ENCODE measurements around the gene ZNRF3.

Gene ZNRF3

DNA sequence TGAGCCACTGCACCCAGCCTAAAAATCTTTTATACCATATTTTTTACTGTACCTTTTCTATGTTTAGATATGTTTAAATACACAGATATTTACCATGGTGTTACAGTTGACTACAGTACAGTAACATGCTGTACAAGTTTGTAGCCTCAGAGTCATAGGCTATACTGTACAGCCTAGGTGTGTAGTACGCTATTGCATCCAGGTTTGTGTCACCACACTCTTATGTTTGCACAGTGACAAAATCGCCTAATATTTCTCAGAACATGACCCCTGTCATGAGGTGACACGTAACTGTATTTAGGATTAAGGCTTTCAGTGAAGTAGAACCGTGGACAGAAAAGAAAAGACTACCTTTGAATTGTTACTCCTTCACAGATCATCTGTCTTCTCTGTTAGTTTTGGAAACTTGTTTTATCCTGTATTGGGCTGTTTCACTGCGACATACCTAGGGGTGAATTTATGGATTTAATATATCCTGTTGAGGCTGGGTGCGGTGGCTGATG is 83.8 kb downstream of the ZNRF3 start:
- TF ChIP-seq CEBPB (IDR thresholded peaks at IDR 0.05) = no peak
- TF ChIP-seq, protein P1, sequence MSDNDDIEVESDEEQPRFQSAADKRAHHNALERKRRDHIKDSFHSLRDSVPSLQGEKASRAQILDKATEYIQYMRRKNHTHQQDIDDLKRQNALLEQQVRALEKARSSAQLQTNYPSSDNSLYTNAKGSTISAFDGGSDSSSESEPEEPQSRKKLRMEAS (IDR thresholded peaks at IDR 0.05) = no peak
- no peak for TF ChIP-seq EP300 (IDR thresholded peaks at IDR 0.05; ENCODE audit: borderline replicate concordance)
- no peak for TF ChIP-seq ZBTB7A (IDR thresholded peaks at IDR 0.05; ENCODE audit: low read depth)
- no peak for TF ChIP-seq TCF12 (IDR thresholded peaks at IDR 0.05; ENCODE audit: low read depth)
- TF ChIP-seq FOXM1 (IDR thresholded peaks at IDR 0.05; ENCODE audit: borderline replicate concordance, low read depth) = no peak
- no peak for TF ChIP-seq RAD21 (IDR thresholded peaks at IDR 0.05; ENCODE audit: low read depth)
- TF ChIP-seq CREB1 (IDR thresholded peaks at IDR 0.05; ENCODE audit: low read depth) = no peak

DNA sequence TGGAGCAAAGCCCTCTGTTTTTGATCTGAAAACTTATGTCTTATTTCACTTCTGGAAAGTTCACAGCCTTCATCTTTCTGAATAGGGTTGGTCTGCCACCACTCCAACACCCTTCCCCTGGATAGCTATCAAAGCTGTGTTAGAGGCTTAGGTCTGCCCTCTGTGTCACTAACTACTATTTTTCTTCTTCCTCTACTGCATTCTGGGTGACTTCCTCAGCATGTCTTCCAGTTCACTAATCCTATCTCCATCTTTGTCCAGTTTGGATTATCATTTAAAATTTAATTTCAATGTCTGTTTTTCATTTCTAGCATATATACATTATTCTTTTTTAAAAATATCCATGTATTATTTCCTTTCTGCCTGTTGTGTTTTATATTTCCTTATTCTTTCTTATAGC is 84.6 kb downstream of the ZNRF3 start:
- TF ChIP-seq CEBPB (IDR thresholded peaks at IDR 0.05) (no peak), FOXM1 (IDR thresholded peaks at IDR 0.05; ENCODE audit: borderline replicate concordance, low read depth) (no peak), EP300 (IDR thresholded peaks at IDR 0.05; ENCODE audit: borderline replicate concordance) (no peak), TCF12 (IDR thresholded peaks at IDR 0.05; ENCODE audit: low read depth) (no peak), NFIC (IDR thresholded peaks at IDR 0.05) (no peak), ZBTB7A (IDR thresholded peaks at IDR 0.05; ENCODE audit: low read depth) (no peak), YY1 (IDR thresholded peaks at IDR 0.05; ENCODE audit: low read depth) (no peak), CREB1 (IDR thresholded peaks at IDR 0.05; ENCODE audit: low read depth) (no peak), TAF1 (IDR thresholded peaks at IDR 0.05; ENCODE audit: low read depth) (no peak)
- TF ChIP-seq, protein P2, sequence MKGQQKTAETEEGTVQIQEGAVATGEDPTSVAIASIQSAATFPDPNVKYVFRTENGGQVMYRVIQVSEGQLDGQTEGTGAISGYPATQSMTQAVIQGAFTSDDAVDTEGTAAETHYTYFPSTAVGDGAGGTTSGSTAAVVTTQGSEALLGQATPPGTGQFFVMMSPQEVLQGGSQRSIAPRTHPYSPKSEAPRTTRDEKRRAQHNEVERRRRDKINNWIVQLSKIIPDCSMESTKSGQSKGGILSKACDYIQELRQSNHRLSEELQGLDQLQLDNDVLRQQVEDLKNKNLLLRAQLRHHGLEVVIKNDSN (IDR thresholded peaks at IDR 0.05) = no peak
- TF ChIP-seq, protein P3, sequence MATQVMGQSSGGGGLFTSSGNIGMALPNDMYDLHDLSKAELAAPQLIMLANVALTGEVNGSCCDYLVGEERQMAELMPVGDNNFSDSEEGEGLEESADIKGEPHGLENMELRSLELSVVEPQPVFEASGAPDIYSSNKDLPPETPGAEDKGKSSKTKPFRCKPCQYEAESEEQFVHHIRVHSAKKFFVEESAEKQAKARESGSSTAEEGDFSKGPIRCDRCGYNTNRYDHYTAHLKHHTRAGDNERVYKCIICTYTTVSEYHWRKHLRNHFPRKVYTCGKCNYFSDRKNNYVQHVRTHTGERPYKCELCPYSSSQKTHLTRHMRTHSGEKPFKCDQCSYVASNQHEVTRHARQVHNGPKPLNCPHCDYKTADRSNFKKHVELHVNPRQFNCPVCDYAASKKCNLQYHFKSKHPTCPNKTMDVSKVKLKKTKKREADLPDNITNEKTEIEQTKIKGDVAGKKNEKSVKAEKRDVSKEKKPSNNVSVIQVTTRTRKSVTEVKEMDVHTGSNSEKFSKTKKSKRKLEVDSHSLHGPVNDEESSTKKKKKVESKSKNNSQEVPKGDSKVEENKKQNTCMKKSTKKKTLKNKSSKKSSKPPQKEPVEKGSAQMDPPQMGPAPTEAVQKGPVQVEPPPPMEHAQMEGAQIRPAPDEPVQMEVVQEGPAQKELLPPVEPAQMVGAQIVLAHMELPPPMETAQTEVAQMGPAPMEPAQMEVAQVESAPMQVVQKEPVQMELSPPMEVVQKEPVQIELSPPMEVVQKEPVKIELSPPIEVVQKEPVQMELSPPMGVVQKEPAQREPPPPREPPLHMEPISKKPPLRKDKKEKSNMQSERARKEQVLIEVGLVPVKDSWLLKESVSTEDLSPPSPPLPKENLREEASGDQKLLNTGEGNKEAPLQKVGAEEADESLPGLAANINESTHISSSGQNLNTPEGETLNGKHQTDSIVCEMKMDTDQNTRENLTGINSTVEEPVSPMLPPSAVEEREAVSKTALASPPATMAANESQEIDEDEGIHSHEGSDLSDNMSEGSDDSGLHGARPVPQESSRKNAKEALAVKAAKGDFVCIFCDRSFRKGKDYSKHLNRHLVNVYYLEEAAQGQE (IDR thresholded peaks at IDR 0.05; ENCODE audit: low read depth) = no peak

DNA sequence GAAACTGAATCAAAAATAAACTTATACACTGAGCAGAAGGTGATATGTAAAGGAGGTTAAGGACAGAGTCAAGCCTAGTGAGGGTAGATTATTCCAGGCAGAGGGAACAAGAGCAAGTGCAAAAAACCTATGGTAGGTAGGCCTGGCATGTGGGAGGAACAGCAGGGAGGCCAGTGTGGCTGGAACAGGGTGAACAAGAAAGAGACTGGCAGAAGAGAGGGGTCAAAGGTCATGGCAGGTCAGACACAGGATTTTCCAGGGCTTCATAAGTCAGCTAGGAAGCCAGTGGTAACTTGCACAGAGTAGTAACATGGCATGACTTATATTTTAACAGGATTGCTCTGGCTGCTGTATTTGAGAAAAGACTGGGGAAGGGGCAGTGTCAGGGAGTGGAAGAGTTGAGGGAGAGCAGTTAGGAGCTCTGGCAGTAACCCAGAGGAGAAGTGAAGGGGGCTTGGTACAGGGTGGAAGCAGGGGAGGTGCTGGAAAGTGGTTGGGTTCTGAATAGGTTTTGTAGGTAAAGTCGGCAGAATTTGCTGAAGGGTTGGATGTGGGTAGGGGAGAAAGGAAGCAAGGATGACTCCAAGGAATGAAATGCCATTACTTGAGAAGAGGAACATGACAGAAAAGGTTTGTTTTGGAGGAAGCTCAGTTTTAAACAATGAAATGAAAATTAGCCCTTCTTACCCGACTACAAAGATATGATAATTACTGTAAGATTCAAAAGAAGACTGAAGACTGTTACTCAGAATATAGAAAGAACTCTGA is 86.2 kb downstream of the ZNRF3 start:
- TF ChIP-seq EGR1 (IDR thresholded peaks at IDR 0.05) (no peak), TAF1 (IDR thresholded peaks at IDR 0.05; ENCODE audit: low read depth) (no peak), NFIC (IDR thresholded peaks at IDR 0.05) (no peak), YY1 (IDR thresholded peaks at IDR 0.05; ENCODE audit: low read depth) (no peak), CREB1 (IDR thresholded peaks at IDR 0.05; ENCODE audit: low read depth) (no peak)
- TF ChIP-seq, protein P3 (IDR thresholded peaks at IDR 0.05; ENCODE audit: low read depth) = no peak

DNA sequence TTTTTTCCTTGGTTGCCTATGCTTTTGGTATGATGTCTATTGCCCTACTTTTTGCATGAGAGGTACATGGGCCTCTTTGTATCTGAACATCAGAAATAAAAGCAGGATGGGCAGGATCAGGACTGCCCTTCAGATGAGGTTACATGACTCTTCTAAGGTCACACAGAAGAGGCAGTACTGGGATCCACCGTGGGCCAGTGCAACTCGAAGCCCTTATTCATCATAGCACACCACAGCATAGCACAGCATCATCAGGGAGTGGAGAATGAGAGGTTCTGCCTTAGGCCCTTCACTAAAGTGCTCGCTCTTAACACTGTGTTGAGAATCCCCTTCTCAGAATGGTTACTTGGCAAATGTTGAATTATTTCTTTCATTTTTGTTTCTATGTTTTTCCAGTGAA is 90.0 kb downstream of the ZNRF3 start:
- no peak for TF ChIP-seq RAD21 (IDR thresholded peaks at IDR 0.05; ENCODE audit: low read depth)
- TF ChIP-seq EP300 (IDR thresholded peaks at IDR 0.05; ENCODE audit: borderline replicate concordance) = no peak
- TF ChIP-seq TCF12 (IDR thresholded peaks at IDR 0.05; ENCODE audit: low read depth) = no peak
- no peak for TF ChIP-seq CEBPB (IDR thresholded peaks at IDR 0.05)
- TF ChIP-seq ZBTB7A (IDR thresholded peaks at IDR 0.05; ENCODE audit: low read depth) = no peak
- TF ChIP-seq TEAD4 (IDR thresholded peaks at IDR 0.05) = no peak
- no peak for TF ChIP-seq CREB1 (IDR thresholded peaks at IDR 0.05; ENCODE audit: low read depth)
- TF ChIP-seq YY1 (IDR thresholded peaks at IDR 0.05; ENCODE audit: low read depth) = no peak
- no peak for TF ChIP-seq TAF1 (IDR thresholded peaks at IDR 0.05; ENCODE audit: low read depth)
- TF ChIP-seq, protein P2 (IDR thresholded peaks at IDR 0.05) = no peak
- TF ChIP-seq EGR1 (IDR thresholded peaks at IDR 0.05) = no peak
- no peak for TF ChIP-seq FOXM1 (IDR thresholded peaks at IDR 0.05; ENCODE audit: borderline replicate concordance, low read depth)
- TF ChIP-seq, protein P1 (IDR thresholded peaks at IDR 0.05) = no peak
- TF ChIP-seq, protein P3 (IDR thresholded peaks at IDR 0.05; ENCODE audit: low read depth) = no peak
- no peak for TF ChIP-seq NFIC (IDR thresholded peaks at IDR 0.05)

All from Ishikawa (cell line).